ENCODE measurements around the gene GRID1. TPM values are rescaled to one million over a fixed set of nuclear protein-coding genes. Genes with fewer than 3 reads are reported as not detected.

GRID1 gene
- total RNA-seq, 4 donors from 2014 or later: 0.40 to 1.9 (median 1.00) TPM

DNA sequence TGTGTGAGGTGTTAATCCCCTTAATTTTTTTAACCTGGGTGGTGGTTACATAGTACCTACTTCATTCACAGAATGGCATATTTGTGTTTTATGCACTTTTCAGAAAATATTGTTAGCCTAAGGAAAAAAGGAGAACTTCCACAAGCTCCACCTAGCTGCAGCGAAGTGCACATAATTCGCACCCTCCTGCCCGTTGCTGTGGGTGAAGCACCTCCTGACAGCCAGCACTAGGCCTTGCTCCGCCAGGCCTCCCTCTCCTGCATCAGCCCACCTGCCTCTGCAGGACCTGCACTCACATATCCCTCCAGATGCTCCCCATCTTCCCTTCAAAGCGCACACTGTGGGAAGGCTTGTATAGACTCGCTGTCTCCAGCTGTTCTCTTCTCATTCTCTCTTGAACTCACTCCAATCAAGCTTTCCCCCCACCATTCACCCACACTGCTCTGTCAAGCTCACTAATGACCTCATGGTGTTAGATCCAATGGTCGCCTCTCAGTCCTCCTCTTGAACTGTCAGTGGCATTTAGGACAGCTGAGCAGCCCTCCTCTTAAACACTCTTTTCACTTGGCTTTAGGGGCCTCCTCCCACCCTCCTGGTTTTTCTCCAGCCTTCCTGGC lies 20.7 kb upstream of the GRID1 start:
- no peak for TF ChIP-seq CTCF (IDR thresholded peaks at IDR 0.05)
- TF ChIP-seq POLR2A (IDR thresholded peaks at IDR 0.05): no peak
- TF ChIP-seq EP300 (IDR thresholded peaks at IDR 0.05; ENCODE audit: low read depth): no peak
- TF ChIP-seq POLR2AphosphoS5 (IDR thresholded peaks at IDR 0.05): no peak
- Histone ChIP-seq H3K27ac (no peak overlapping the region), H3K4me1 (peaks cover 0 to 12% (median 10%) of the 10 kb centered on the region in 4 donors), H3K36me3 (no peaks in the 10 kb centered on the region), H3K4me3 (no peak overlapping the region), H3K27me3 (peaks cover 60% of the 10 kb centered on the region), H3K9me3 (no peaks in the 10 kb centered on the region)
- DNase-seq: no peak
- intact Hi-C loops (cut with DNase I; ENCODE audit: low total_unique reads) (no loop called here), in situ Hi-C loops (cut with MboI; ENCODE audit: low pct_ligation_motif_present in 1 of 4, low pct_unique_long_range_greater_than_20kb in 1 of 4, low sequenced_read_pairs in 3 of 4) (loop anchor here in 1 of 4 donors (25.0 kb wide), 1 partner anchor 200 kb away; no protein-coding TSS in a partner anchor)
- 62 to 78% methylated on average over 7 of the region's 7 CpGs for WGBS, 2 donors (ENCODE audit: low coverage in 1 of 2)

GRCh38 chr10:86385806-86386205 lies 19.2 kb upstream of the GRID1 start:
- Histone ChIP-seq H3K27ac (no peak overlapping the region), H3K9me3 (no peaks in the 10 kb centered on the region), H3K36me3 (no peaks in the 10 kb centered on the region), H3K4me3 (no peak overlapping the region), H3K4me1 (peaks cover 0 to 12% (median 10%) of the 10 kb centered on the region in 4 donors), H3K27me3 (peaks cover 68% of the 10 kb centered on the region)
- TF ChIP-seq EP300 (IDR thresholded peaks at IDR 0.05; ENCODE audit: low read depth): no peak
- TF ChIP-seq POLR2AphosphoS5 (IDR thresholded peaks at IDR 0.05): no peak
- TF ChIP-seq CTCF (IDR thresholded peaks at IDR 0.05): no peak
- TF ChIP-seq POLR2A (IDR thresholded peaks at IDR 0.05): no peak
- in situ Hi-C loops (cut with MboI; ENCODE audit: low pct_ligation_motif_present in 1 of 4, low pct_unique_long_range_greater_than_20kb in 1 of 4, low sequenced_read_pairs in 3 of 4): loop anchor here in 1 of 4 donors (25.0 kb wide), 1 partner anchor 201 kb away; no protein-coding TSS in a partner anchor
- intact Hi-C loops (cut with DNase I; ENCODE audit: low total_unique reads): no loop called here
- DNase-seq: no peak
- 85% methylated on average over 3 of the region's 3 CpGs; no CpG with 5 or more reads in 1 of the 2 donors for WGBS, 2 donors (ENCODE audit: low coverage in 1 of 2)

DNA sequence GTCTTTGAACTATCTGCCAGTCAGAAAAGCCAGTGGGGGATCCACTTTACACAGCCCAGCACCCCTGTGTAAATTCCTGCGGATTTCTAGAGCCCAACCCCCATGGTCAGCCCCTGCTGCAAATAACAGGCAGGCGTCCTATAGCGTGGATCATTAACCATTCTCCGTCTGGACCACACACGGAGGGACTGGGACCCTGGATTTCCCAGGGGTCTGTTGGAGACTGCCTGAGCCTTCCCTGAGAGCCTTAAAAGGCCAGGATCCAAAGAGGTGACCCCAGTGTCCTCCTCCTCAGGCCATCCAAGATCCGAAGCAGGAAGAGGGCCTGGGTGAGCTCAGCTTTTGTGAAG lies 11.2 kb upstream of the GRID1 start:
- H3K4me3 ChIP-seq: no peak overlapping the region
- H3K27ac ChIP-seq: no peak overlapping the region
- intact Hi-C loops (cut with DNase I; ENCODE audit: low total_unique reads): no loop called here
- DNase-seq: no peak
- TF ChIP-seq POLR2AphosphoS5 (IDR thresholded peaks at IDR 0.05) (no peak), EP300 (IDR thresholded peaks at IDR 0.05; ENCODE audit: low read depth) (no peak), POLR2A (IDR thresholded peaks at IDR 0.05) (no peak), CTCF (IDR thresholded peaks at IDR 0.05) (no peak)
- H3K4me1 ChIP-seq: peaks cover 0 to 4% (median 4%) of the 10 kb centered on the region in 4 donors
- WGBS, 2 donors (ENCODE audit: low coverage in 1 of 2): 57% methylated on average over 6 of the region's 6 CpGs; no CpG with 5 or more reads in 1 of the 2 donors
- H3K27me3 ChIP-seq: peaks cover 52% of the 10 kb centered on the region
- no peaks in the 10 kb centered on the region for H3K9me3 ChIP-seq
- no peaks in the 10 kb centered on the region for H3K36me3 ChIP-seq
- in situ Hi-C loops (cut with MboI; ENCODE audit: low pct_ligation_motif_present in 1 of 4, low pct_unique_long_range_greater_than_20kb in 1 of 4, low sequenced_read_pairs in 3 of 4): loop anchor here in 1 of 4 donors (25.0 kb wide), 1 partner anchor 210 kb away; no protein-coding TSS in a partner anchor

DNA sequence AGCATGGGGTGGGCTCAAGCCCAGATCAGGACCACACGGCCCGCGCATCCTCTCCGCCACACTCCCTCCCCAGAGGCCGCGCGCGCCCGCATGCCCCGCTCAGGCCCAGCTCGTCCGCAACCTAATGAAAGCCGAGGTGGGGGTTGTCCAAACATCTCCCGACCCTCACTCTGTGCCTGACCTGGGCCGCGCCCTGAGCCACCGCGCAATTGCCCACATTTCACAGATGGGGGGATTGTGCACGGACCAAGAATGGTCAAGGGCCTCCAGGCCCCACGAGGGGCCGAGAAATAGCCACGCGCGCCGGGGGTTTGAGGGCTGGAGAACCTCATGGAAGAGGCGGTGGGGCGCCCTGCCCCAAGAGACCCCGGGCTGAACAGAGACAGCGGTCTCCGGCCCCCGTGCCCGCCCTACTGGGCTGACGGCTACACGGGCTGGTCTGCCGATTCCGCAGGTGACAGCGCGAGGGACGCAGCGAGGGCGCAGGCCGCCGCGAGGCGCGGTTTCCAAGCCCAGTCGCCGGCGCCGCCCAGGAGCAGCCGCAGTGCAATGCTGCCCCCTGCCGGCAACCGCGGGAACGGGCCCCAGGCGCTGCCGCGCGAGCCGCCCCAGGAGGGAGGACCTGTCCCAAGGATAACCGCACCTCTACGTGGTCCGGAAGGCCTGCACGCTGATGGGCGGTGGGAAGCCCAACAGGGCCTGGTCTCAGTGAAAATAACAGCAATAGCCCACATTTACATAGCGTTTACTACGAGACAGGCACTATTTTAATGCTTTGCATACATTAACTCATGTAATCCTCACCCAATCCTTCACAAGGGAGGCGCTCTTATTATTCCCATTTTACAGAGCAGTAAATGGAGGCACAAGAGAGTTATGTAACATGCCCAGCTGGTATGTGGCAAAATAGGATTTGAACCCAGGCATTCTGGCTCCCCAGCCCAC lies 10.5 kb upstream of the GRID1 start:
- H3K4me3 ChIP-seq: peak overlapping the region in 1 of 4 donors; percentile 21
- H3K4me1 ChIP-seq: peaks cover 0 to 4% (median 4%) of the 10 kb centered on the region in 4 donors
- H3K27me3 ChIP-seq: peaks cover 58% of the 10 kb centered on the region
- H3K36me3 ChIP-seq: no peaks in the 10 kb centered on the region
- peak; percentile 83 for DNase-seq
- intact Hi-C loops (cut with DNase I; ENCODE audit: low total_unique reads) (no loop called here), in situ Hi-C loops (cut with MboI; ENCODE audit: low pct_ligation_motif_present in 1 of 4, low pct_unique_long_range_greater_than_20kb in 1 of 4, low sequenced_read_pairs in 3 of 4) (loop anchor here in 1 of 4 donors (25.0 kb wide), 1 partner anchor 210 kb away; no protein-coding TSS in a partner anchor)
- H3K9me3 ChIP-seq: no peaks in the 10 kb centered on the region
- WGBS, 2 donors (ENCODE audit: low coverage in 1 of 2): 30% methylated on average over 46 of the region's 68 CpGs; no CpG with 5 or more reads in 1 of the 2 donors
- TF ChIP-seq CTCF (IDR thresholded peaks at IDR 0.05): peak; percentile 76 to 100 (median 98)
- no peak for TF ChIP-seq EP300 (IDR thresholded peaks at IDR 0.05; ENCODE audit: low read depth)
- no peak overlapping the region for H3K27ac ChIP-seq
